ENCODE data around the gene OAF. TPM values are rescaled to one million over a fixed set of nuclear protein-coding genes. Genes with fewer than 3 reads are reported as not detected.

Gene OAF
- total and polyA plus RNA-seq, 2 donors (not counting 1 experiment from before 2014, with no cell fraction given) = 1.3 to 1.9 TPM

- no peak for ATAC-seq (ENCODE audit: low read depth)
- CTCF ChIA-PET = no interaction called here
- no peak overlapping the region for H3K4me2 ChIP-seq (replicated peaks; ENCODE audit: low read depth, low read length, poor library complexity, severe bottlenecking)
These were observed 37.9 kb downstream of the OAF start for GRCh38 chr11:120248551-120249278.

More at GRCh38 chr11:120248551-120249278, 37.9 kb downstream of the OAF start:
- Histone ChIP-seq H2AFZ (ENCODE audit: insufficient read depth, low read depth, low read length, poor library complexity, severe bottlenecking) (no peak overlapping the region), H3K9me3 (ENCODE audit: control extremely low read depth in 1 of 3, control insufficient read depth in 2 of 3, insufficient read depth in 1 of 3, low read length in 2 of 3) (no peaks in the 10 kb centered on the region), H3K36me3 (replicated peaks in 1 of 2; ENCODE audit: control extremely low read depth in 1 of 2, control insufficient read depth in 1 of 2, extremely low read depth in 1 of 2, insufficient read depth in 2 of 2, low read length in 1 of 2) (no peaks in the 10 kb centered on the region), H3K27me3 (replicated peaks in 1 of 4; ENCODE audit: control extremely low read depth in 1 of 4, control insufficient read depth in 3 of 4, insufficient read depth in 4 of 4, low read length in 3 of 4) (peaks cover 0 to 17% (median 4%) of the 10 kb centered on the region in 4 experiments), H3K79me2 (ENCODE audit: control insufficient read depth, insufficient read depth, low read length) (no peaks in the 10 kb centered on the region), H3K27ac (ENCODE audit: low read length in 2 of 2) (no peak overlapping the region), H3K4me3 (ENCODE audit: control extremely low read depth in 1 of 5, extremely low read depth in 1 of 5, insufficient read depth in 1 of 5, low read depth in 2 of 5, low read length in 4 of 5) (no peak overlapping the region), H3K4me1 (ENCODE audit: control insufficient read depth in 2 of 2, insufficient read depth in 2 of 2, low read length in 2 of 2) (no peaks in the 10 kb centered on the region), H4K20me1 (ENCODE audit: control insufficient read depth, insufficient read depth, low read length, poor library complexity, severe bottlenecking) (no peaks in the 10 kb centered on the region), H3K9ac (ENCODE audit: low read length) (no peak overlapping the region)
- Mint-ChIP-seq H3K27me3 (peaks cover 36% of the 10 kb centered on the region), H3K27ac (no peak overlapping the region), H3K4me3 (no peak overlapping the region), H3K4me1 (no peaks in the 10 kb centered on the region), H3K9me3 (ENCODE audit: insufficient read depth) (no peaks in the 10 kb centered on the region)
- POLR2A ChIA-PET = no interaction called here
- no peak for TF ChIP-seq CTCF (IDR thresholded peaks at IDR 0.05)
- whole genome bisulfite sequencing (ENCODE audit: insufficient coverage) = 45% methylated on average over 5 of the region's 9 CpGs
- DNase-seq = no peak
- intact Hi-C loops (cut with micrococcal nuclease) = no loop called here
